ENCODE data around the gene INCENP.

- TF ChIP-seq CTCF (IDR thresholded peaks at IDR 0.05; ENCODE audit: insufficient read depth, low read length, poor library complexity, severe bottlenecking) (no peak), EZH2phosphoT487 (conservative IDR thresholded peaks at IDR 0.05; ENCODE audit: low read length) (no peak)
Observed at GRCh38 chr11:62137881-62138629, 14.2 kb downstream of the INCENP start.
